GM19239 (cell line): ENCODE results near the gene POLE2.
"Not testable (repeated sequence)": the region's sequence is repeated elsewhere in the genome, so short reads cannot be mapped to it uniquely, and the experiment has no call there.

Experiments
- DNase-seq: peaks from one replicate; pipeline ENCODE4 v3.0.0; 2011; ENCODE audit warnings: low spot score; ENCODE audit not compliant: insufficient read length
- FAIRE-seq: peaks from 2 replicates; lab custom pipeline; 2011; peaks lifted over from hg19 to GRCh38; lab: Jason Lieb, UNC

POLE2 gene

GRCh38 chr14:49670475-49670874 lies 17.5 kb downstream of the POLE2 start:
- FAIRE-seq (no peak), DNase-seq (no peak)

- no peak for DNase-seq
- FAIRE-seq, result no peak
Measured at GRCh38 chr14:49659526-49660455, 28.2 kb downstream of the POLE2 start.

- DNase-seq, FAIRE-seq: not testable (repeated sequence)
Measured at GRCh38 chr14:49657500-49657899, 30.5 kb downstream of the POLE2 start.

GRCh38 chr14:49654511-49654910 lies 33.5 kb downstream of the POLE2 start:
- FAIRE-seq, result no peak
- DNase-seq, result no peak

GRCh38 chr14:49653508-49653907 lies 34.5 kb downstream of the POLE2 start:
- DNase-seq (no peak), FAIRE-seq (no peak)

GRCh38 chr14:49642163-49642562 lies 45.9 kb downstream of the POLE2 start:
- DNase-seq, result no peak
- no peak for FAIRE-seq

GRCh38 chr14:49641697-49642129 lies 46.3 kb downstream of the POLE2 start:
- FAIRE-seq, result peak; percentile 84

GRCh38 chr14:49640540-49641417 lies 47.2 kb downstream of the POLE2 start:
- FAIRE-seq, result peak; percentile 64
- no peak for DNase-seq

More at GRCh38 chr14:49641697-49642129, 46.3 kb downstream of the POLE2 start:
- DNase-seq, result no peak

GRCh38 chr14:49637534-49638078 lies 50.4 kb downstream of the POLE2 start:
- FAIRE-seq (no peak), DNase-seq (no peak)

GRCh38 chr14:49636866-49637265 lies 51.1 kb downstream of the POLE2 start:
- FAIRE-seq, result no peak

GRCh38 chr14:49634547-49635334 lies 53.3 kb downstream of the POLE2 start, which contains the start of gene DNAAF2:
TSS of gene DNAAF2 (minus strand) at chr14:49635244. CDS start at chr14:49635149, 95 bp downstream.
- FAIRE-seq, result no peak
- DNase-seq, result peak; percentile 23

More at GRCh38 chr14:49636866-49637265, 51.1 kb downstream of the POLE2 start:
- DNase-seq, result no peak

GRCh38 chr14:49633640-49634546 lies 54.1 kb downstream of the POLE2 start:
- DNase-seq (peak; percentile 55), FAIRE-seq (peak; percentile 85)

GRCh38 chr14:49623941-49624839 lies 63.8 kb downstream of the POLE2 start:
- FAIRE-seq (peak; percentile 44), DNase-seq (no peak)

- no peak for FAIRE-seq
- DNase-seq, result no peak
Measured at GRCh38 chr14:49623387-49623786, 64.6 kb downstream of the POLE2 start.

GRCh38 chr14:49622022-49622607 lies 65.9 kb downstream of the POLE2 start:
- DNase-seq, result no peak
- no peak for FAIRE-seq

- DNase-seq, result no peak
Measured at GRCh38 chr14:49621114-49621881, 66.7 kb downstream of the POLE2 start.

More at GRCh38 chr14:49621114-49621881, 66.7 kb downstream of the POLE2 start:
- FAIRE-seq, result peak; percentile 76
